OCI-LY3 (cell line): ENCODE results near the gene NCCRP1.

Experiments
- H2AFZ ChIP-seq: fragments of 200-600, 300-600 bp; shearing (Covaris generic); 2 replicates; pipeline ENCODE4 v1.6.0; 2014; ENCODE audit warnings: antibody characterized with exemption, low read depth, low read length
- H3K27ac ChIP-seq: fragments of 200-600, 300-600 bp; sonication (generic); 2 replicates; pipeline ENCODE4 v1.5.1; 2014; ENCODE audit warnings: mild to moderate bottlenecking, low read length, moderate library complexity, mixed read lengths
- H3K27me3 ChIP-seq: fragments of 200-600, 300-600 bp; sonication (generic); 2 replicates; pipeline ENCODE4 v1.6.1; 2014; ENCODE audit warnings: low read depth, low read length, mixed read lengths
- H3K36me3 ChIP-seq: fragments of 200-600, 300-600 bp; sonication (generic); replicated peaks from 2 replicates; pipeline ENCODE3; 2014; ENCODE audit warnings: low read depth, low read length, mixed read lengths
- H3K4me1 ChIP-seq: fragments of 300-600, 200-600 bp; sonication (generic); 2 replicates; pipeline ENCODE4 v1.6.1; 2014; ENCODE audit warnings: low read length, mixed read lengths
- H3K4me2 ChIP-seq: fragments of 200-600, 300-600 bp; sonication (generic); 2 replicates; pipeline ENCODE4 v1.6.1; 2014; ENCODE audit warnings: low read length, mixed read lengths
- H3K4me3 ChIP-seq: fragments of 300-600, 200-600 bp; sonication (generic); 2 replicates; pipeline ENCODE4 v1.5.1; 2014; ENCODE audit warnings: antibody characterized with exemption, mild to moderate bottlenecking, low read length, moderate library complexity
- H3K79me2 ChIP-seq: fragments of 300-600, 200-600 bp; shearing (Covaris generic); 2 replicates; pipeline ENCODE4 v1.6.1; 2014; ENCODE audit warnings: mild to moderate bottlenecking, low read length, mixed read lengths
- H3K9ac ChIP-seq: fragments of 300-600, 200-600 bp; shearing (Covaris generic); 2 replicates; pipeline ENCODE4 v1.6.0; 2014; ENCODE audit warnings: mild to moderate bottlenecking, low read length, moderate library complexity
- H3K9me3 ChIP-seq: fragments of 200-600, 300-600 bp; shearing (Covaris generic); 2 replicates; pipeline ENCODE4 v1.6.1; 2014; ENCODE audit warnings: low read length, mixed read lengths; ENCODE audit not compliant: insufficient read depth
- H4K20me1 ChIP-seq: fragments of 200-600, 300-600 bp; sonication (generic); 2 replicates; pipeline ENCODE4 v1.6.1; 2016; ENCODE audit warnings: low read length, mixed read lengths; ENCODE audit not compliant: insufficient read depth
- EZH2phosphoT487 ChIP-seq: fragments of 200-600 bp; shearing (Covaris generic); IDR thresholded peaks from 2 replicates; pipeline ENCODE4 v1.6.1; 2018; ENCODE audit warnings: antibody characterized with exemption, mixed run types, low read depth
- TF ChIP-seq, protein P1 (sequence below): fragments of 200-600, 300-600 bp; sonication (generic); IDR thresholded peaks from 2 replicates; pipeline ENCODE4 v1.5.1; 2014; ENCODE audit warnings: antibody characterized with exemption, low read length, low read depth

The NCCRP1 gene, protein sequence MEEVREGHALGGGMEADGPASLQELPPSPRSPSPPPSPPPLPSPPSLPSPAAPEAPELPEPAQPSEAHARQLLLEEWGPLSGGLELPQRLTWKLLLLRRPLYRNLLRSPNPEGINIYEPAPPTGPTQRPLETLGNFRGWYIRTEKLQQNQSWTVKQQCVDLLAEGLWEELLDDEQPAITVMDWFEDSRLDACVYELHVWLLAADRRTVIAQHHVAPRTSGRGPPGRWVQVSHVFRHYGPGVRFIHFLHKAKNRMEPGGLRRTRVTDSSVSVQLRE

DNA sequence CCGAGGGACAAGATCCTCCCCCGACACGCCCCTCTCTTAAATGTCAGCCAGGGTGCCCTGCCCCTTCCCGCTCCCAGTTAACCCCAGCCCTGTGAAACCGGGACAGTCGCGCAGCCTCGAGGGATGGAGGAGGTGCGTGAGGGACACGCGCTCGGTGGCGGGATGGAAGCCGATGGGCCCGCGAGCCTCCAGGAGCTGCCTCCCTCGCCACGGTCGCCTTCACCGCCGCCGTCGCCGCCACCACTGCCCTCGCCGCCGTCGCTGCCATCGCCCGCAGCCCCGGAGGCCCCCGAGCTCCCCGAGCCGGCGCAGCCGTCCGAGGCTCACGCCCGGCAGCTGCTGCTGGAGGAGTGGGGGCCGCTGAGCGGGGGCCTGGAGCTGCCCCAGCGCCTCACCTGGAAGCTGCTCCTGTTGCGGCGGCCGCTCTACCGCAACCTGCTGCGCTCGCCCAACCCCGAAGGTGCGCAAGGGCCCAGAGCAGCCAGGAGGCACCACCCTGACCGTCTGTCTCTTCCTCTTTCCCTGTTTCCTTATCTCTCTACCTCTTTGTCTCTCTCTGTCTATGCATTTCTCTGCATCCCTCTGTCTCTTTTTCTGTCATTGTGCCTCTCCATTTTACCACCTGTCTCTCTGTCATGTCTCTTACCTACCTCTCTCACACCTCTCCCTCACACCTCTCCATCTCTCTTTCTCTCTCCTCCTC lies at the start of gene NCCRP1:
Gene NCCRP1 (plus strand): TSS at position 105 of the 703 bp plus-strand sequence. CDS start 19 bp downstream, at position 124.
- H3K4me1 ChIP-seq: no peaks in the 10 kb centered on the region; the same call in 1 of the 2 replicates
- no peak within 1 kb of the TSS for H3K4me3 ChIP-seq
- H3K27ac ChIP-seq: no peak within 1 kb of the TSS
- H3K4me2 ChIP-seq: no peak within 1 kb of the TSS
- no peak within 1 kb of the TSS for H3K9ac ChIP-seq
- no peak within 1 kb of the TSS for H2AFZ ChIP-seq
- no peaks in the 10 kb centered on the region for H3K79me2 ChIP-seq
- H3K27me3 ChIP-seq: peaks cover 7% of the 10 kb centered on the region
- TF ChIP-seq, protein P1, sequence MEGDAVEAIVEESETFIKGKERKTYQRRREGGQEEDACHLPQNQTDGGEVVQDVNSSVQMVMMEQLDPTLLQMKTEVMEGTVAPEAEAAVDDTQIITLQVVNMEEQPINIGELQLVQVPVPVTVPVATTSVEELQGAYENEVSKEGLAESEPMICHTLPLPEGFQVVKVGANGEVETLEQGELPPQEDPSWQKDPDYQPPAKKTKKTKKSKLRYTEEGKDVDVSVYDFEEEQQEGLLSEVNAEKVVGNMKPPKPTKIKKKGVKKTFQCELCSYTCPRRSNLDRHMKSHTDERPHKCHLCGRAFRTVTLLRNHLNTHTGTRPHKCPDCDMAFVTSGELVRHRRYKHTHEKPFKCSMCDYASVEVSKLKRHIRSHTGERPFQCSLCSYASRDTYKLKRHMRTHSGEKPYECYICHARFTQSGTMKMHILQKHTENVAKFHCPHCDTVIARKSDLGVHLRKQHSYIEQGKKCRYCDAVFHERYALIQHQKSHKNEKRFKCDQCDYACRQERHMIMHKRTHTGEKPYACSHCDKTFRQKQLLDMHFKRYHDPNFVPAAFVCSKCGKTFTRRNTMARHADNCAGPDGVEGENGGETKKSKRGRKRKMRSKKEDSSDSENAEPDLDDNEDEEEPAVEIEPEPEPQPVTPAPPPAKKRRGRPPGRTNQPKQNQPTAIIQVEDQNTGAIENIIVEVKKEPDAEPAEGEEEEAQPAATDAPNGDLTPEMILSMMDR: no peak
- TF ChIP-seq EZH2phosphoT487: no peak
- H3K36me3 ChIP-seq: no peaks in the 10 kb centered on the region
- no peaks in the 10 kb centered on the region for H4K20me1 ChIP-seq
- H3K9me3 ChIP-seq: no peaks in the 10 kb centered on the region

DNA sequence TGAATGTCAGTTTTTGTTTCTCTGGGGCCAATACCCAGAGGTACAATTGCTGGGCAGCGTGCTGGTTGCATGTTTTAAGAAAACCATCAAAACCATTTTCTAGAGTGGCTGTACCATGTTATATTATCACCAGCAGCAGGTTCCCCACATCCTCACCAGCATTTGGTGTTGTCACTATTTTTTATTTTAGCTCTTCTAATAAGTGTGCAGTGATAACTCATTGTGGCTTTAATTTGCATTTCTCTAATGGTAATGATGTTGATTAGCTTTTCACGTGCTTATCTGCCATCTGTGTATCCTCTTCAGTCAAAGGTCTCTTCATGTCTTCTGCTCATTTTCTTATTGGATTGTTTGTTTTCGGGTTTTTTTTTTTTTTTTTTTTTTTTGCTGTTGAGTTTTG lies 49.3 kb upstream of the NCCRP1 start:
- Histone ChIP-seq H3K27ac (no peak overlapping the region), H3K9ac (no peak overlapping the region), H3K9me3 (no peaks in the 10 kb centered on the region), H3K4me3 (no peak overlapping the region), H4K20me1 (peaks cover 31% of the 10 kb centered on the region), H3K27me3 (no peaks in the 10 kb centered on the region), H3K4me1 (peaks cover 10% of the 10 kb centered on the region), H3K36me3 (peaks cover 6% of the 10 kb centered on the region), H3K4me2 (no peak overlapping the region), H3K79me2 (peaks cover 13% of the 10 kb centered on the region), H2AFZ (no peak overlapping the region)
- TF ChIP-seq, protein P1: no peak
- TF ChIP-seq EZH2phosphoT487: no peak

DNA sequence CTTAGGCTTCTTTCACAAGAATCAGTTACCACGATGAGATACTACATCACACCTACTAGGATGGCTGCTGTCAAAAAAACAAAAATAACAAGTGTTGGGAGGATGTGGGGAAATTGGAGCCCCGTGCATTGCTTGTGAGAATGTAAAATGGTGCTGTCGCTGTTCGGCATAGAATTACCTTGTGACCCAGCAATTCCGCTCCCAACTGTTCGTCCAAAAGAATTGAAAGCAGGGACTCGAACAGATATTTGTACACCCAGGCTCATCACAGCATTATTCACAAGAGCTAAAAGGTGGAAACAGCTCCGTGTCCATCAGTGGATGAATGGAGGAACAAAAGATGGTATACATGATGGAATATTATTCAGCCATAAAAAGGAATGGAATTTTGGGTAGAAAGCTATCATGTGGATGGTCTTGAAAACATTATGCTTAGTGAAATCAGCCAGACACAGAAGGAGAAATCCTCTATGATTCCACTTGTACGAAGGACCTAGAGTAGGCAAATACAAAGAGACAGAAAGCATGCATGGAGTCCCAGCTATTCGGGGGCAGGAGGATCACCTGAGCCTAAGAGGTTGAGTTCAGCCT lies 47.7 kb upstream of the NCCRP1 start:
- no peak overlapping the region for H2AFZ ChIP-seq
- H3K36me3 ChIP-seq: peaks cover 6% of the 10 kb centered on the region
- H3K27me3 ChIP-seq: no peaks in the 10 kb centered on the region
- no peak overlapping the region for H3K27ac ChIP-seq
- peaks cover 10% of the 10 kb centered on the region for H3K4me1 ChIP-seq
- no peaks in the 10 kb centered on the region for H3K9me3 ChIP-seq
- TF ChIP-seq, protein P1: no peak
- no peak for TF ChIP-seq EZH2phosphoT487
- H3K4me3 ChIP-seq: no peak overlapping the region
- H4K20me1 ChIP-seq: peaks cover 28% of the 10 kb centered on the region
- H3K9ac ChIP-seq: no peak overlapping the region
- H3K4me2 ChIP-seq: no peak overlapping the region
- H3K79me2 ChIP-seq: peaks cover 13% of the 10 kb centered on the region

DNA sequence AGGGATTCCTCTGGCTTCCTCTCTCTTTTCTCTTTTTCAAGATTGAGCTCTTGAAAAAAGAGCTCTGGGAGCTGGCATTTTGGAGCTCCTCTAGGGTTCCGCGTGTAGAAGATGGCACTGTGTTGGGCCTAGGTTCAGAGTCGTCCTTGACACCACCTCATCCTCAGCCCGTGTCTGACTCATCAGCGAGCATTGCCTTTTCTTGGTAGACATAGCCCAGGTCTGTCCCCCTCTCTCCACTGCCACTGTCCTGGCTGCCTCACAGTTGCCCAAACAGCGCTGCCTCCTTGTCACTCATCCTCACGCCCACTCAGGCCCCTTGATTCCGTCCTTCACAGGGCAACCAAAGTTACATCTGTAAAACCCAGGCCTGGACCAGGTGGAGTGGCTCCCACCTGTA lies 46.5 kb upstream of the NCCRP1 start:
- no peak overlapping the region for H2AFZ ChIP-seq
- peaks cover 28% of the 10 kb centered on the region for H4K20me1 ChIP-seq
- no peak for TF ChIP-seq EZH2phosphoT487
- TF ChIP-seq, protein P1: no peak
- no peak overlapping the region for H3K4me2 ChIP-seq
- H3K27me3 ChIP-seq: no peaks in the 10 kb centered on the region
- no peak overlapping the region for H3K9ac ChIP-seq
- peaks cover 10% of the 10 kb centered on the region for H3K79me2 ChIP-seq
- no peaks in the 10 kb centered on the region for H3K4me1 ChIP-seq
- H3K9me3 ChIP-seq: no peaks in the 10 kb centered on the region
- H3K4me3 ChIP-seq: no peak overlapping the region
- H3K36me3 ChIP-seq: peaks cover 6% of the 10 kb centered on the region
- H3K27ac ChIP-seq: no peak overlapping the region
